OCI-LY7 (cell line): ENCODE data around the gene PRKD2. TPM values are rescaled to one million over a fixed set of nuclear protein-coding genes. Genes with fewer than 3 reads are reported as not detected.
A peak's percentile ranks its signal among the peaks of the same experiment; 100 is the strongest.

ENCODE experiments used
- BruUV-seq: library from RNA; stranded (reverse); fragments of 400-500 nt; replicated peaks from 2 replicates; lab custom pipeline; 2021; lab: Mats Ljungman, UMichigan
- CTCF ChIA-PET: fragments of 300-600 bp; sonication (Branson Sonifier 250); formaldehyde crosslinking; loops from one replicate; lab custom pipeline; 2022; ENCODE audit warnings: antibody characterized with exemption; ENCODE audit not compliant: unreplicated experiment; lab: Charles Lee
- POLR2A ChIA-PET: fragments of 300-600 bp; sonication (Branson Sonifier 250); formaldehyde crosslinking; loops from one replicate; lab custom pipeline; 2022; ENCODE audit warnings: antibody characterized with exemption; lab: Charles Lee
- DNase-seq: peaks from one replicate; pipeline ENCODE4 v3.0.0-alpha.2; 2015; ENCODE audit warnings: low spot score
- H2AFZ ChIP-seq: fragments of 200-600 bp; sonication (generic), shearing (Covaris generic); 2 replicates; pipeline ENCODE4 v1.6.1; 2014; ENCODE audit warnings: mild to moderate bottlenecking, antibody characterized with exemption, low read length, moderate library complexity
- H3K27ac ChIP-seq: fragments of 200-600 bp; sonication (generic); 2 replicates; pipeline ENCODE4 v1.5.1; 2014; ENCODE audit warnings: mixed run types, low read depth, mild to moderate bottlenecking, moderate library complexity, low read length, inconsistent platforms; ENCODE audit not compliant: poor library complexity, severe bottlenecking
- H3K36me3 ChIP-seq: fragments of 200-600 bp; sonication (generic); 2 replicates; pipeline ENCODE4 v1.6.1; 2014; ENCODE audit warnings: mild to moderate bottlenecking, antibody characterized with exemption, low read length, moderate library complexity, mixed read lengths; ENCODE audit not compliant: insufficient read depth
- H3K4me1 ChIP-seq: fragments of 200-600 bp; sonication (generic); 2 replicates; pipeline ENCODE4 v1.5.1; 2014; ENCODE audit warnings: mild to moderate bottlenecking, low read length; ENCODE audit not compliant: insufficient read depth, poor library complexity, severe bottlenecking
- H3K4me2 ChIP-seq: fragments of 200-600 bp; sonication (generic); 2 replicates; pipeline ENCODE4 v1.6.1; 2014; ENCODE audit warnings: mild to moderate bottlenecking, low read length
- H3K4me3 ChIP-seq: fragments of 200-600 bp; sonication (generic); 2 replicates; pipeline ENCODE4 v1.5.1; 2014; ENCODE audit warnings: mild to moderate bottlenecking, low read depth, low read length; ENCODE audit not compliant: poor library complexity, severe bottlenecking
- H3K79me2 ChIP-seq: fragments of 200-600 bp; sonication (generic); 2 replicates; pipeline ENCODE4 v1.6.1; 2016; ENCODE audit warnings: low read depth, mild to moderate bottlenecking, low read length, moderate library complexity, mixed read lengths; ENCODE audit not compliant: insufficient read depth
- H3K9me2 ChIP-seq: fragments of 200-600 bp; sonication (generic); 2 replicates; pipeline ENCODE4 v1.6.1; 2016; ENCODE audit warnings: mild to moderate bottlenecking, low read length, mixed read lengths; ENCODE audit not compliant: insufficient read depth
- H3K9me3 ChIP-seq: fragments of 200-600 bp; sonication (generic); 2 replicates; pipeline ENCODE4 v1.6.1; 2014; ENCODE audit warnings: mild to moderate bottlenecking, mixed run types, low read length, mixed read lengths
- H4K20me1 ChIP-seq: fragments of 200-600 bp; sonication (generic); 2 replicates; pipeline ENCODE4 v1.6.1; 2014; ENCODE audit warnings: mild to moderate bottlenecking, antibody characterized with exemption, low read length, moderate library complexity, mixed read lengths; ENCODE audit not compliant: insufficient read depth
- CTCF ChIP-seq: fragments of 200-600 bp; sonication (generic); conservative IDR thresholded peaks from 2 replicates; pipeline ENCODE4 v1.5.1; 2014; ENCODE audit warnings: mild to moderate bottlenecking, antibody characterized with exemption, low read length, moderate library complexity, mixed read lengths
- EZH2phosphoT487 ChIP-seq: fragments of 200-600 bp; sonication (generic); IDR thresholded peaks from 2 replicates; pipeline ENCODE4 v1.6.1; 2018; ENCODE audit warnings: low read depth, borderline replicate concordance, mild to moderate bottlenecking, mixed run types, antibody characterized with exemption, low read length, moderate library complexity, mixed read lengths
- intact Hi-C: fragments of 100-400 bp; cut with micrococcal nuclease; formaldehyde crosslinking; loops from one replicate; pipeline ENCODE4 v1.10.0; 2022; ENCODE audit not compliant: unreplicated experiment
- total RNA-seq, 2 experiments: library from RNA; depleted of rRNA in 1 of 2; stranded (reverse); fragments of >200 nt in 1 of 2; shearing (Covaris generic) in 1 of 2; gene quantifications; 2 replicates each; pipeline ENCODE4 v1.2.3, GENCODE V29; 2014 to 2022

PRKD2 gene
- total RNA-seq, 2 experiments from 2014 or later: 30.5 to 89.2 TPM

- Histone ChIP-seq H3K79me2 (no peaks in the 10 kb centered on the region), H3K27ac (no peak overlapping the region), H3K4me2 (no peak overlapping the region), H3K4me1 (no peaks in the 10 kb centered on the region), H3K36me3 (peaks cover 99% of the 10 kb centered on the region), H3K4me3 (no peak overlapping the region), H3K9me3 (no peaks in the 10 kb centered on the region), H3K9me2 (no peaks in the 10 kb centered on the region), H4K20me1 (no peaks in the 10 kb centered on the region), H2AFZ (no peak overlapping the region)
- ChIA-PET POLR2A (no interaction called here), CTCF (no interaction called here)
- DNase-seq: no peak
- TF ChIP-seq EZH2phosphoT487 (no peak), CTCF (no peak)
- intact Hi-C loops: no loop called here
- BruUV-seq: no TSS peak
These were observed 18.3 kb downstream of the PRKD2 start for GRCh38 chr19:46698395-46699321.

- DNase-seq: peak; percentile 37
- H3K4me1 ChIP-seq: no peaks in the 10 kb centered on the region
- peaks cover 100% of the 10 kb centered on the region for H3K36me3 ChIP-seq
- ChIA-PET POLR2A (no interaction called here), CTCF (interaction anchor here (0.5 kb wide), 1 partner anchor 50 kb away, joined by 4 read pairs; no protein-coding TSS in a partner anchor)
- H3K9me3 ChIP-seq: no peaks in the 10 kb centered on the region
- H4K20me1 ChIP-seq: no peaks in the 10 kb centered on the region
- H2AFZ ChIP-seq: no peak overlapping the region
- intact Hi-C loops: no loop called here
- no TSS peak for BruUV-seq
- no peak overlapping the region for H3K27ac ChIP-seq
- H3K4me3 ChIP-seq: no peak overlapping the region
- no peak overlapping the region for H3K4me2 ChIP-seq
- H3K9me2 ChIP-seq: no peaks in the 10 kb centered on the region
- no peak for TF ChIP-seq EZH2phosphoT487
- TF ChIP-seq CTCF: no peak
- H3K79me2 ChIP-seq: no peaks in the 10 kb centered on the region
These were observed 19.5 kb downstream of the PRKD2 start for GRCh38 chr19:46697204-46697960.
